Measurements from ENCODE around the gene HIC1. TPM values are rescaled to one million over a fixed set of nuclear protein-coding genes. Genes with fewer than 3 reads are reported as not detected.

HIC1 gene
- total RNA-seq, 1 experiment from 2014 or later, result 0.31 TPM

- DNase-seq (ENCODE audit: low spot score), result no peak
Measured at GRCh38 chr17:2059547-2060384, 4.9 kb downstream of the HIC1 start.

- DNase-seq (ENCODE audit: low spot score), result no peak
Measured at GRCh38 chr17:2060385-2060658, 5.4 kb downstream of the HIC1 start.

DNA sequence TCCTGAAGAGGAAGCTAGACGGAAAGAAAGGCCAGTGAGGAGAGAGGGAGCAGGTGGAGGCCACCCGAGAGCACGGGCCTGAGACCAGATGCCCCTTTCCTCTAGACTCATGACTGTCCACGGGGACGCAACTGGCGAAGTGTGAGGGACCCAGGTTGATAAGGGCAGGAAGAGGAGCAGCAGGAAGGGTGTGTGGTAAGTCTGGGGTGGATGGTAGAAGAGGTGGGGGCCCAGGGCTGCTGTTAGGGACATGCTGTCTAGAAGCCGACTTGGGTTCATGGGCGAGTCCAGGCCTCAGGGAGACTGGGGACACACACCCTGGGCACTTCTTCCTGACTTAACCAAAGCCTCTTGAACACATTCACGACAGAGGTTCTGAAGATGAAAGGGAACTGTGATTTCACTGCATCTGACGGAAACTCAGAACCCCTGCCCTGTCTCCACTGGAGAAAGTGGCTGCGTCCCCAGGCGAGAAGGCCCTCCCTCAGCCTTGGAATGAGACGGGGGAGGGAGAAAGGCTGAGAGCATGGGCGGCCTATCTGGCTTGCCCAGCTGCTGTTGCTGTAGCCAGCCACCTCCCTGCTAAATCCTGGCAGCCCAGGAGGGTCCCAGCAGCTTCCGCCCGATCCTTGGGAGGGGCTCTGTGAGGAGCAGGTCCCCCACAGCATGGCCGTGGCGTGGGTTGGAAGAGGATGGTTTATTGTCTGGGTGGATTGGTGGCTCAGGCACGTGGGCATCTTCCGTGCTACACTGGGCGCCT is 6.0 kb downstream of the HIC1 start:
- DNase-seq (ENCODE audit: low spot score), result no peak

DNA sequence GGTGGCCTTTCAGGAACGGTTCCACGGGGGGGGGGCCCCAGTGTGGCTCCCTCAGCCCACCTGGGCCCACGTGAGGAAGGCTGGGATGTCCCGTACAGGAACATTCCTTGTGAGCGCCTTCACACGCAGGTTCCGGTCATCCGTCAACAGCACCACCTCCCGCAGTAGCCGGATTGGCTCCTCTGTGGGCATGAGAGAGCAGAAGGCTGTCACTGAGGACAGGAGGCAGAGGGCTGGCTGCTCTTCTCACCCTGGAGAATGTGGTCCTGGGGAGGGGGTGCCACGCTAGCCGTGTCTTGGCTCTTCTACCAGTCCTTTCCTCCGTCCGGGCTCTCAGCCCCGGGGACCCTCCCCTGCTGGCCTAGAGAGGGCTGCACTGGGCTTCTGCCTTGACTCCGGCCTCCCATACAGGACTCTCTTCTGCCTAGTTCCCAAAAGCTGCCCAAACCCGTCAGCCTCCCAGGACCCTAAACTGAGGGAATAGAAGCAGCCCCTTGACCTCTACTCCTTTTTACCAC is 6.6 kb downstream of the HIC1 start:
- DNase-seq (ENCODE audit: low spot score), result no peak

- no peak for DNase-seq (ENCODE audit: low spot score)
Measured at GRCh38 chr17:2062571-2063183, 7.8 kb downstream of the HIC1 start.

DNA sequence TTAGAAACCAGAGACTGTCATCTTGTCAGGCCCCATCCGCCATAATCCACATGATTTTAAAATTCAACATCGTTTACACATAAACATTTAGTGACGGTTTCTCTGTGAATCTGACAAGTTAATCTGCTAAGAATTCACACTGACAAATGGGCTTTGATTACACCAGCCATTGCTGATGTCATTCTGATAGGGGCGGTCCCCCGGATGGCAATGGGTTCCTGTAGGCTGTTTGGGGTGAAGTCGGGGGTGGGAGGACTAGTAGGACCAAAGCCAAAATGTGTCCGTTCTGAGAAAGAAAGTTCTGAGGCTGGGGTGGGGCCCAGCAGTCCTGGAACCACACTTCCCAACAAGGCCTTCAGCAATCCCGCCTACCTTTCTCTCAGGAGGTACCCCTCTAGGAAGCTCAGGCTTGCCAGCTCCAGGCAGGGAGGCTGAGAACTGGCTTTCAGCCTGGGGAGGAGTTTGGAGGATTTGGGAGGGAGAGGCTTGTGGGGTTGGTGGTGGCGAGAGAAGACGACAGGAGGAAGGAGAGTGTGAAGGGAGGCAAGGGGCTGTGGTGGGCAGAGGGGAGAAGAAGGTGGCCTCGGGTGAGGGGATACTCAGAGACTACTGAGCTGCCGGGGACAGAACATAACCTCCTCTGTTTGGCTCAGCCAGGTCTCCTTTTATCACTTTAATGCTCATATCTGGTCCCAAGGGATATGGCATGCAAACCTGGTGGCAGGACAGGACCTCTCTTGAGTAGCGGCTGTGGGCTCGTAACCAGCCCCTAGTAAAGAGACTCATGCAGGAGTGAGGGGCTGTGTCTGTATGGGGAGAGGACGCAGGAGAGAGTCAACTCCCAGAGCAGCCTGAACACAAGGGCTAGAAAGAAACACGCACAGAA is 8.6 kb downstream of the HIC1 start:
- DNase-seq (ENCODE audit: low spot score), result no peak

- no peak for DNase-seq (ENCODE audit: low spot score)
Measured at GRCh38 chr17:2064147-2064489, 9.2 kb downstream of the HIC1 start.

DNA sequence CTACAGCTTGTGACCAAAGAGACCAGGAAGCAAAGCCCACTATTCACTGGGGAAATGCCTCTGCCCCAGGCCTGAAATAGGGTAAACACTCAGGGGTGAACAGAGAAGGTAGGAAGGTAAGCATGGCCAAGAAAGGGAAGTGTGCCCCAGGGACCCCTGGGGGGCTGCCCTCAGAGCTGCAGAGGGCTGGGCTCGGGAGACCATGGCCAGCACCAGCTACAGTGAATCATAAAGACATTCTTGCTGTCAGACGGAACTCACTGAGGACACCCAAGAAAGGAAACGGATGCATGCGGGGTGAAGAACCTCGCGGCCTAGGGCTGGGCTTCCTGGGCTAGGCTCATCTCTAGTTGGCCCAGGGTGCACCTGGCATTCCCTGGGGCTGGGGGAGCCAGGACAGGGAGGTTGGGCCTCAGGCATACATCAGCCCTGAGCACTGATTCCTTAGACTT is 9.6 kb downstream of the HIC1 start:
- DNase-seq (ENCODE audit: low spot score), result no peak

- no peak for DNase-seq (ENCODE audit: low spot score)
Measured at GRCh38 chr17:2064980-2065785, 10.3 kb downstream of the HIC1 start.

DNA sequence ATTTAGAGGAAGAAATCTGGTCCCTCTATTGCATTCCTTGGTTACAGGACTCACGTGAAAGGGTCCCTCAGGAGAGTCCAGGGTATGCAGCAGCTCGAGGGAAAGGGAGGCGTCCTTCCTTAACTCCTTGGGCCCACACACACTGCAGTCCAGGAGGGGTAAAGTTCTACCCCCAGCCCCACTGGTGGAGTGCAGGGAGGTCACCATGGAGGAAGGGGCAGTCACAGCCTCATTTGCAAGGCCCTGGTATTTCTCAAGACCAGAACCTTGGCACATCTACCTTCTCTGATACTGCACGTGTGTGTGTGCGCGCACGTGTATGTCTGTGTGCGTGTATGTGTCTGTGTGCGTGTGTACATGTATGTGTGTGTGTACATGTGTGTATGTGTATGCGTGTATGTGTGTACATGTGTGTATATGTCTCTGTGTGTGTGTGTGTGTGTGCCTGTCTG is 11.1 kb downstream of the HIC1 start:
- DNase-seq (ENCODE audit: low spot score), result no peak

DNA sequence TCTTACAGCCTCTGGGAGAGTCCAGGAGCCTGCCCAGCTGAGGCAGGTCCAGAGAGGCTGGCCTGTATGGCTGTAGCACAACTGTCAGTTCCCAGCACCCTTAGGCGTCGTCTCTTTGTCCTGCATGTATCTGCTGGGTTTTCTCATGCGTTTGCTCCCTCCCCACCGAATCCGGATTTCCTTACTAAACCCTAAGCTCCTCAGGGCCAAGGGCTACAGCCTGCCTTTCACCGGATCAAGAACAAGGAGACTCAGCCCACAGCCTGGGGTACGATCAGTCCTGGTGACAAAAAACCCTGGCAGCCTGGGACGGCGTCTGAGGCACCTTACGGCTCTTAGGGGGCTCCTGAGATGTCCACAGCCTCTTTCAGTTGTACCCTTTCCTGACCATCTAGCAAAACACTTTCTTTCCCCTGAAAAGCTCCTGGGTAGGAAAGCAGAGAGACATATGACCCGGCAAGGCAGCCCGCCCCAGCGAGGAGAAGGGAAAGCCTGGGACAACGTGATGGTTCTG is 12.2 kb downstream of the HIC1 start:
- no peak for DNase-seq (ENCODE audit: low spot score)

- DNase-seq (ENCODE audit: low spot score), result peak; percentile 16
Measured at GRCh38 chr17:2067608-2068024, 12.7 kb downstream of the HIC1 start.

- DNase-seq (ENCODE audit: low spot score), result no peak
Measured at GRCh38 chr17:2068031-2068518, 13.2 kb downstream of the HIC1 start.

GRCh38 chr17:2068519-2069051 is 13.7 kb downstream of the HIC1 start:
- DNase-seq (ENCODE audit: low spot score), result no peak

DNA sequence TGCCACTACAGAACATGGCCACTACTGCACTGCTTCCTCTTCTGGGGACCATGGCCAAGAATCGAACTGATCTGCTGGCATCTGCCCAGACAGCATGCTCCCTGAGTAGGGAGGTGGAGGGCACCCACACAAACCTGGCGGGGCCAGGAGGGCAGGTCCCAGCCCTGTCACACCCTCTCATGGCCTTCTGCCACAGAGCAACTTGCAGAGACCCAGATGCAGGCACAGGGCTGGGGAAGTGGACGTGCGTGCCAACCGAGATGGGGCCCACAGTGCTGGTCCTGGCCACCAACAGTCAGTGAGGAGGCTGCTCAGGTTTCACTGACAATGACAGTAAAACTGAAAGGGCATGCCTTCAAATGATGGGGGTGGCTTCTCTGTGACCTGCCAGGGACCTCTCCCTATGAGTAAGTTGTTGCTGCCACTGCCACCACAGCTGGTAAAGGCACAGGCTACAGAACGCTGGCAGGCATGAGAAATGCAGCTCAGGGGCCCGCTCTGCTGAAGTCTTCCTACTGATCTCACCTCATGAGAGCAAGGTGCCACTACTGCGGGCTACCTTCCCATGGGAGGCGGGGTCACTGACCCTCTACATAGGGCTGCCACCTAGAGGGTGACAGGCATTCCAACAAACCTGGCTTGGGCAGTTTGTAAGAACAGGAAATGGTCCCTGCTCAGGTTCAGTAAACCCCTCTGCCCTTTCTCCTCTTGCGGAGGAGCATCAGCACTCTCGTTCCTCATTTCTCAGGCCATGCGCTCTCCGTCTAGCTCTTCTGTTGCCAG is 15.5 kb downstream of the HIC1 start:
- DNase-seq (ENCODE audit: low spot score), result no peak

- no peak for DNase-seq (ENCODE audit: low spot score)
Measured at GRCh38 chr17:2071024-2071385, 16.1 kb downstream of the HIC1 start.

GRCh38 chr17:2071455-2072281 is 16.8 kb downstream of the HIC1 start:
- no peak for DNase-seq (ENCODE audit: low spot score)

DNA sequence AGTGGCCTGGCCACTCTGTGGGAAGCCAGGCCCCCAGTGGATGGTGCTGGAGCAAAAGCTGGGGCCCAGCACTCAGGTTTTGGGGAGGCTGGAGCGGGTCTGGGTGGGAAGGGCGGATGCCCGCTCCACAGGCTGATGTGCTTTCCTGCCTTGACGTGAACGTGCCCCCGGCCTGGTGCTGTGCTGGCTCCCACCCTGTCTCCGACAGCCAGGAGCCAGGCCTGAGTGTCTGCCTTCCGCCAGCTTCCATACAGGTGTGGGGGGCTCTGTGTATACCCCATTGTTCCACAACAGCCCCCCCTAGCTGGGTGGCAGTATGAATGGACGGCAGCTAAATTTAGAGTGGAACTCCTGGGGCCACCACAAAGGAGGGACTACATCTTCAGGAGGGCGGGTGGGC is 20.0 kb downstream of the HIC1 start:
- DNase-seq (ENCODE audit: low spot score), result no peak

All from HT-29 (cell line).